HepG2 (cell line): ENCODE data around the gene CFAP300. TPM values are rescaled to one million over a fixed set of nuclear protein-coding genes. Genes with fewer than 3 reads are reported as not detected.

ENCODE experiments used
- ATAC-seq: fragments of 200-7000 bp; cut with Tn5 transposase; 3 replicates; pipeline ENCODE4 v1.9.1; 2020; ENCODE audit warnings: mild to moderate bottlenecking, moderate library complexity
- BruUV-seq: library from RNA; stranded (reverse); fragments of 400-500 nt; replicated peaks from 2 replicates; lab custom pipeline; 2021; lab: Mats Ljungman, UMichigan
- CTCF ChIA-PET: fragments of 300-600 bp; formaldehyde crosslinking; extraction: SDS; loops from one replicate; lab custom pipeline; 2021; ENCODE audit warnings: low total read pairs, inconsistent platforms, low intra/inter-chr PET ratio; lab: Yijun Ruan, JAX
- POLR2A ChIA-PET: fragments of 350-600 bp; sonication (Branson Sonifier 250); formaldehyde crosslinking; loops from one replicate; lab custom pipeline; 2020; ENCODE audit warnings: antibody characterized with exemption, inconsistent platforms; lab: Yijun Ruan, JAX
- DNase-seq: peaks from one replicate; pipeline ENCODE4 v3.0.0-alpha.2; 2015; ENCODE audit warnings: low spot score
- FAIRE-seq: peaks from 3 replicates; lab custom pipeline; 2011; peaks lifted over from hg19 to GRCh38; lab: Jason Lieb, UNC
- H2AFZ ChIP-seq: one replicate; pipeline ENCODE4 v1.6.1; 2011; ENCODE audit warnings: low read length, inconsistent platforms
- H3K27ac ChIP-seq: fragments of 300-600 bp; 3 replicates; pipeline ENCODE4 v1.8.0; 2011; ENCODE audit warnings: mixed run types, mild to moderate bottlenecking, mixed read lengths, low read length, inconsistent platforms; ENCODE audit not compliant: insufficient read depth; ENCODE audit errors: extremely low read length
- H3K27me3 ChIP-seq, 2 experiments: fragments of 200-600 bp in 1 of 2; 2 replicates in 1 of 2; 3 replicates in 1 of 2; pipeline versions ENCODE4 v1.6.0 to v1.8.0; 2011; ENCODE audit warnings: low read length in 2 of 2, mild to moderate bottlenecking in 2 of 2, moderate library complexity in 2 of 2, inconsistent platforms in 1 of 2; ENCODE audit not compliant: insufficient read depth in 2 of 2, control insufficient read depth in 1 of 2
- H3K36me3 ChIP-seq, 2 experiments: fragments of 200-600 bp in 1 of 2; replicated peaks in 1 of 2; 2 replicates in 1 of 2; 3 replicates in 1 of 2; pipeline versions ENCODE4 v1.5.1 to v1.8.0; 2011; ENCODE audit warnings: low read length in 2 of 2, inconsistent platforms in 1 of 2; ENCODE audit not compliant: insufficient read depth in 2 of 2, control insufficient read depth in 1 of 2
- H3K4me1 ChIP-seq: 2 replicates; pipeline ENCODE4 v1.5.1; 2012; ENCODE audit warnings: low read length, inconsistent platforms; ENCODE audit not compliant: insufficient read depth
- H3K4me2 ChIP-seq: 2 replicates; pipeline ENCODE4 v1.6.0; 2011; ENCODE audit warnings: low read depth, low read length, inconsistent platforms
- H3K4me3 ChIP-seq, 3 experiments: fragments of 200-600 bp in 1 of 3; sonication (generic), shearing (Covaris generic) in 1 of 3; replicated peaks in 1 of 3; 2 replicates each; pipeline ENCODE4 v1.5.1; 2011 to 2016; ENCODE audit warnings: low read length in 3 of 3, inconsistent platforms in 2 of 3, low read depth in 2 of 3, mild to moderate bottlenecking in 2 of 3, control low read depth in 1 of 3, mixed read lengths in 1 of 3; ENCODE audit not compliant: insufficient read depth in 1 of 3
- H3K79me2 ChIP-seq: one replicate; pipeline ENCODE4 v1.6.1; 2011; ENCODE audit warnings: low read length, inconsistent platforms; ENCODE audit not compliant: insufficient read depth
- H3K9ac ChIP-seq: 2 replicates; pipeline ENCODE4 v1.6.0; 2011; ENCODE audit warnings: mild to moderate bottlenecking, low read depth, low read length, inconsistent platforms; ENCODE audit not compliant: insufficient read depth
- H3K9me3 ChIP-seq: 2 replicates; pipeline ENCODE4 v1.5.1; 2012; ENCODE audit warnings: mild to moderate bottlenecking, low read length
- H4K20me1 ChIP-seq: 2 replicates; pipeline ENCODE4 v1.6.0; 2011; ENCODE audit warnings: inconsistent platforms, mild to moderate bottlenecking, low read length, moderate library complexity; ENCODE audit not compliant: insufficient read depth
- AFF4 ChIP-seq: sonication (generic); formaldehyde crosslinking; IDR thresholded peaks from 2 replicates; pipeline ENCODE4 v1.4.0; 2020; ENCODE audit warnings: missing genetic modification reagents
- PATZ1 ChIP-seq: sonication (generic); formaldehyde crosslinking; IDR thresholded peaks from 2 replicates; pipeline ENCODE4 v1.4.0; 2020; ENCODE audit warnings: missing genetic modification reagents
- POLR2G ChIP-seq: fragments of 200-400 bp; formaldehyde crosslinking; IDR thresholded peaks from 2 replicates; pipeline ENCODE4 v1.6.1; 2018; ENCODE audit warnings: mild to moderate bottlenecking, low read depth, low read length, moderate library complexity
- RBFOX2 ChIP-seq: fragments of 200-400 bp; formaldehyde crosslinking; IDR thresholded peaks from 2 replicates; pipeline ENCODE4 v1.6.1; 2017; ENCODE audit warnings: low read depth, mild to moderate bottlenecking, low read length
- SAP130 ChIP-seq: IDR thresholded peaks from 2 replicates; pipeline ENCODE4 v1.6.1; 2016; ENCODE audit warnings: low read depth
- SIN3B ChIP-seq: fragments of 150-350 bp; IDR thresholded peaks from 2 replicates; pipeline ENCODE4 v1.6.1; 2014; ENCODE audit warnings: low read length
- WGBS: methylation state at CpG from one replicate; pipeline ENCODE4 v1.1.6; 2017; ENCODE audit warnings: low lambda C conversion rate; 5-methylcytosine and 5-hydroxymethylcytosine counted together
- in situ Hi-C: cut with HindIII; loops from 2 replicates; pipeline ENCODE4 v1.10.0; 2017; ENCODE audit warnings: low pct_unique_long_range_greater_than_20kb; ENCODE audit not compliant: extremely low pct_ligation_motif_present
- intact Hi-C: fragments of 100-400 bp; cut with micrococcal nuclease; formaldehyde crosslinking; loops from one replicate; pipeline ENCODE4 v1.10.0; 2022; ENCODE audit not compliant: unreplicated experiment
- polyA plus RNA-seq, 8 experiments: library from polyadenylated mRNA; depleted of rRNA in 3 of 8; stranded (reverse) in 7 of 8; unstranded in 1 of 8; fragments of >200 nt; fragmentation: Illumina TruSeq in 4 of 8; extraction: Trizol in 4 of 8; gene quantifications; 2 replicates each; pipeline versions ENCODE4 v1.2.1 to v1.2.3, GENCODE V29; 2011 to 2016; ENCODE audit warnings: low read depth in 4 of 8, missing spikeins in 1 of 8, mixed read lengths in 1 of 8; ENCODE audit not compliant: insufficient read depth in 1 of 8
- total RNA-seq, 5 experiments: library from RNA; depleted of rRNA; stranded (reverse); fragments of >200 nt; fragmentation: Illumina TruSeq; extraction: Trizol; gene quantifications; 2 replicates each; pipeline ENCODE4 v1.2.3, GENCODE V29; 2016; ENCODE audit warnings: low read depth in 1 of 5

The CFAP300 gene
- total and polyA plus RNA-seq, 2 of the 13 experiments (the other 11 are each of a cell fraction or from before 2014, with no cell fraction given) = not detected

- no peak overlapping the region for H2AFZ ChIP-seq
- BruUV-seq = no TSS peak
- peak overlapping the region; percentile 88 to 97 (median 93) for H3K4me3 ChIP-seq
- 45% methylated on average over 4 of the region's 4 CpGs for WGBS
- H4K20me1 ChIP-seq = peaks cover 9% of the 10 kb centered on the region; the same call in 1 of the 2 replicates
- H3K27ac ChIP-seq = peak overlapping the region; percentile 70
- no peaks in the 10 kb centered on the region for H3K9me3 ChIP-seq
- peaks cover 84% of the 10 kb centered on the region for H3K79me2 ChIP-seq
- peaks cover 0 to 10% of the 10 kb centered on the region in 2 experiments; a peak in 2 of 5 replicates for H3K36me3 ChIP-seq
- in situ Hi-C loops (no loop called here), intact Hi-C loops (loop anchor here (5.0 to 10.0 kb wide), 4 partner anchors 107 to 491 kb away; partner anchors contain the start of genes ANGPTL5 and CEP126)
- CTCF ChIA-PET = no interaction called here
- no peak for ATAC-seq
- peak overlapping the region; percentile 29; the same call in 1 of the 2 replicates for H3K9ac ChIP-seq
- no peak for FAIRE-seq
- TF ChIP-seq PATZ1 (CRISPR knock-in tag) (0 out of 2 replicates have a peak, but pooled peaks have one; percentile 31), SIN3B (no peak), AFF4 (CRISPR knock-in tag) (no peak), POLR2G (peak; percentile 50; the same call in 1 of the 2 replicates), SAP130 (CRISPR knock-in tag) (peak; percentile 44; the same call in 1 of the 2 replicates), RBFOX2 (peak; percentile 45; the same call in 1 of the 2 replicates)
- H3K4me1 ChIP-seq = peaks cover 58% of the 10 kb centered on the region
- POLR2A ChIA-PET = interaction anchor here (1.0 kb wide), 1 partner anchor 65 kb away, joined by 3 read pairs; no protein-coding TSS in a partner anchor
- H3K4me2 ChIP-seq = peak overlapping the region; percentile 91
- H3K27me3 ChIP-seq = no peaks in the 10 kb centered on the region; a peak in 1 of 5 replicates
- no peak for DNase-seq
Observed at GRCh38 chr11:102114032-102114431, 66.8 kb downstream of the CFAP300 start.
